Measurements from ENCODE around the gene NOL4.

DNA sequence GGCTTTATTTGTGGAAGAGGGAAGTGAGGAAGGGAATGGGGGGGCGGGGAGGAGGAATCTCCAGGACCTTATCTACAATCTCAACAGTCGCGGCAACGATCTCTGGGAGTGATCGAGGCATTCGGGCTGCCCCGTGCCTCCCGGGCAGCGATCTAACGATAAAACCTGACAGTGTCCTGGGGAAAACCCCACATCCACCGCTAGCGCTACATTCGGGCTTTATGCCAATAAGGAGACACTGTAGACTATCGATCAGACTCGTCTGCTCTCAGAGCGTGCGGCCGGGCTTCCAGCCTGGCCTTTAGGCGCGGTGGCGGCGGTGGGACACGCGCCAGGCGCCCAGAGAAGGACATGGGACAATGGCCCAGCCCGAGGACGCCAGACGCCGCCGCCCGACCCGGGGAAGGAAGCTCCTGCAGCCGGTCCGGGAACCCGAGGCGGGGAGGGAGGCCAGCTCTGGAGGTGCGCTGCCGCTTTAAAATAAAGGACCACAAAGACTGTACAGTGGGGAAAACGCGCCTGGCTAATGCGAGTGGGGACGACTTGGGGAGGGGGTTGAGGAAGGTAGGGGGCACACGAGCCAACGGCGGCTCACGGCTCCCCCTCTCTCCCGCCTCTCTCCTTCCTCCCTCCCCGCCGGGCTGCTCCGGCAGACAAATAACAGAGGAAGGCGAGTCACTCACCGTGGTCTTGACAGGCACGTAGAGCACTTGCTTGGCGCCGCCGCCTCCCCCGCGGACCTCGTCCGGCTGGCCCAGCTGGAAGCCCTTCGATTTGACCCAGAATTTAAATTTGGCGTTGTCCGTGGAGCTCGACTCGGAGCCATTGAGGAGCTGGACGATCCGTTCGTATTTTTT, 2.2 kb downstream of the NOL4 start:
- no peak for TF ChIP-seq OSR1 (CRISPR knock-in tag; IDR thresholded peaks at IDR 0.05)
- no peak for TF ChIP-seq TCF4 (CRISPR knock-in tag; IDR thresholded peaks at IDR 0.05; ENCODE audit: borderline replicate concordance)
- no peak for TF ChIP-seq ZNF70 (CRISPR knock-in tag; IDR thresholded peaks at IDR 0.05)
- TF ChIP-seq SNAI2 (CRISPR knock-in tag; IDR thresholded peaks at IDR 0.05): no peak
- TF ChIP-seq ISL1 (CRISPR knock-in tag; IDR thresholded peaks at IDR 0.05): no peak
- TF ChIP-seq ARNTL (CRISPR knock-in tag; IDR thresholded peaks at IDR 0.05; ENCODE audit: borderline replicate concordance, low read depth): no peak
- TF ChIP-seq PPARA (CRISPR knock-in tag; IDR thresholded peaks at IDR 0.05; ENCODE audit: borderline replicate concordance): no peak
- TF ChIP-seq CREB5 (CRISPR knock-in tag; IDR thresholded peaks at IDR 0.05; ENCODE audit: low read depth): no peak
- no peak for TF ChIP-seq TOX (CRISPR knock-in tag; IDR thresholded peaks at IDR 0.05; ENCODE audit: borderline replicate concordance)
- TF ChIP-seq ZNF8 (CRISPR knock-in tag; IDR thresholded peaks at IDR 0.05): no peak
